HG03139 (cell line): ENCODE results near the gene PIGQ.
"Not testable (repeated sequence)": the region's sequence is repeated elsewhere in the genome, so short reads cannot be mapped to it uniquely, and the experiment has no call there.

Source experiments
- ATAC-seq: cut with Tn5 transposase; IDR thresholded peaks from one replicate; pipeline ENCODE4 v1.9.1; 2021; ENCODE audit not compliant: unreplicated experiment

The PIGQ gene

GRCh38 chr16:583815-584591 is 14.2 kb downstream of the PIGQ start:
- ATAC-seq, result no peak

- no peak for ATAC-seq
Measured at GRCh38 chr16:585351-585750, 15.6 kb downstream of the PIGQ start.

GRCh38 chr16:586047-586644 is 16.4 kb downstream of the PIGQ start:
- ATAC-seq, result no peak

GRCh38 chr16:586645-587590 is 17.1 kb downstream of the PIGQ start:
- ATAC-seq, result no peak

- ATAC-seq, result peak; percentile 1
Measured at GRCh38 chr16:588639-588888, 18.8 kb downstream of the PIGQ start.

GRCh38 chr16:588889-589657 is 19.3 kb downstream of the PIGQ start:
- peak; percentile 60 for ATAC-seq

GRCh38 chr16:589658-590187 is 20.0 kb downstream of the PIGQ start, which contains the start of gene RAB40C:
TSS of gene RAB40C (plus strand) at chr16:590066. CDS start at chr16:590292, 226 bp downstream.
- ATAC-seq, result peak; percentile 64

- ATAC-seq, result no peak
Measured at GRCh38 chr16:590188-590814, 20.5 kb downstream of the PIGQ start.

GRCh38 chr16:590815-591200 is 21.0 kb downstream of the PIGQ start:
- ATAC-seq, result no peak

- no peak for ATAC-seq
Measured at GRCh38 chr16:591231-591630, 21.5 kb downstream of the PIGQ start.

GRCh38 chr16:591892-592517 is 22.2 kb downstream of the PIGQ start:
- ATAC-seq, result no peak

GRCh38 chr16:592518-593306 is 22.9 kb downstream of the PIGQ start:
- ATAC-seq, result no peak

- ATAC-seq, result no peak
Measured at GRCh38 chr16:593406-593805, 23.6 kb downstream of the PIGQ start.

GRCh38 chr16:593807-594206 is 24.0 kb downstream of the PIGQ start:
- ATAC-seq, result no peak

- ATAC-seq, result no peak
Measured at GRCh38 chr16:595094-595528, 25.3 kb downstream of the PIGQ start.

GRCh38 chr16:595942-596735 is 26.4 kb downstream of the PIGQ start:
- ATAC-seq, result no peak

- no peak for ATAC-seq
Measured at GRCh38 chr16:596736-597060, 26.9 kb downstream of the PIGQ start.

GRCh38 chr16:597655-598054 is 27.9 kb downstream of the PIGQ start:
- not testable (repeated sequence) for ATAC-seq
